GM21723 (cell line): ENCODE results near the gene PHF13.
"Not testable (repeated sequence)": the region's sequence is repeated elsewhere in the genome, so short reads cannot be mapped to it uniquely, and the experiment has no call there.

Source experiments
- ATAC-seq: cut with Tn5 transposase; IDR thresholded peaks from one replicate; pipeline ENCODE4 v1.9.1; 2021; ENCODE audit warnings: mild to moderate bottlenecking, moderate library complexity; ENCODE audit not compliant: unreplicated experiment

PHF13 gene

DNA sequence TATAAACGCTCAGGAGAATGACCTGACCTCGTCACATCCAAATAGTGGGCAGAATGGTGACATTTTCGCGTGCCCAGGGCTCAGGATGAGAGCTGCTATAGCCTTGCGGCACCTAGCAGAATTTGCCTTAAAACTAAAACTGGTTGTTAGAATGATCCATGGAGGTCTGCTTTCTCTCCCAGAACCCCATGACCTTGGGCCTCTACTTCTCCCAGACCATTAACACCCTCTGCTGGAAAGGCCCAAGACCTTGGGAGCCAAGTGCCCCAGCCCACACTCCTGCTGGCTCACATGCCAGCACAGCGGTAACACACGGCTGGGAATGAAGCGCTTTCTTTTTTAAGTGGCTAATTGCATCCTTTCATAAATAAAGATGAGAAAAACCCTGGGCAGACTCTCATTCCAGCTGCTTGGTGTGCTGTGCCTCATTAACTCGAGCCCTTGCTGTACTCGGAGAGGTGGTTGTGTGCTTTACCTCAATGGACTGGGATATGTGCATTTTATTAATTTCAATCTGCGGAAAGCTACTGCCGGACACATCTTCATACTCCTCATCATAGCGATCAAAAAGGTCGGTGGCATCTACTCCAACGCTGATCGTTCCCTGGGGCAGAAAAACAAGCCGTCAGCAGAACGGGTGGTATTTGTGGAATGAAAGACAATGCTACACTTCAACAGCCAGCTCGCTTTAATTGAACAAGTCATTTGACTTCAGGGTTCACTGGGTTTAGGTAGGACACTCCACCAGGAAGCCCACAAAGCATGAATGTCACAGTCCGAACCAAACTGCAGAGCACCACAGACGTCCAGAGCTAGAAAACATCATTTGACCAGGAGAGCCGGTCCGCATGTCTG is 40.1 kb downstream of the PHF13 start:
- ATAC-seq = no peak

- ATAC-seq = no peak
Measured at GRCh38 chr1:6657138-6657537, 43.6 kb downstream of the PHF13 start.

GRCh38 chr1:6658359-6659060 is 45.0 kb downstream of the PHF13 start:
- no peak for ATAC-seq

DNA sequence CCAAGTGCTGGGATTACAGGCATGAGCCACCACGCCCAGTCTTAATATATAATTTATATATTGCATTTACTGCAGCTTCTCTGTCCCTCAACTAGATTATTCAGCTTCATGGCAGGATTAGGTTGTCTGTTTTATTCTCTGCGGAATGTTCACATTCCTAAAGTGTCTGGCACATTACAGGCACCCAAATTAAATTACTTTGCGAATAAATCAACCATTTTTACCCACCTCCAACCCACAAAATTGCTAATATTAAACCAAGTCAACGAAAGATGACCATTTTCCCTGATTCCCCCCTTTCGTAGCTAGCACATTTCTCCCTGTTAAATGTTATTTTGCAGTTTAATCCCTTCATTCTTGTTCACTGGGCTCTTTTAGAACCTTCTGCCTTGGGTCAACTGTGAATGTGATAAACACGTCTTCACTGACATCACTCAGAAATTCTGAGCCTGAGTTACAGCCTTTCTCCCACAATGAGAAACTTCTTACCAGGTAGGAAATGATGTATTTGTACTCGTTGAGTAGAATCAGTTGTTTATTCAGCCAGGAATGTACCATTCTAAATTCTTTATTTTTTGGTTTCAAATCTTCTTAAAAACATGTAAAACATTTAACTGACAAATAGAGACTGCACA is 47.0 kb downstream of the PHF13 start:
- ATAC-seq = no peak

DNA sequence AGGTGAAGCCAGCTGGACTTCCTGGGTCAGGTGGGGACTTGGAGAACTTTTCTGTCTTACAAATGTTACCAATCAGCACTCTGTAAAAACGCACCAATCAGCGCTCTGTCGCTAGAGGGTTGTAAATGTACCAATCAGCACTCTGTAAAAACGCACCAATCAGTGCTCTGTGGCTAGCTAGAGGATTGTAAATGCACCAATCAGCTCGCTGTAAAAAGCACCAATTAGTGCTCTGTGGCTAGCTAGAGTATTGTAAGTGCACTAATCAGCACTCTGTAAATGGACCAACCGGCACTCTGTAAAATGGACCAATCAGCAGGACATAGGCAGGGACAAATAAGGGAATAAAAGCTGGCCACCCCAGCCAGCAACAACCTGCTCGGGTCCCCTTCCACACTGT is 48.9 kb downstream of the PHF13 start:
- not testable (repeated sequence) for ATAC-seq

GRCh38 chr1:6666696-6667095 is 53.2 kb downstream of the PHF13 start:
- ATAC-seq = no peak

DNA sequence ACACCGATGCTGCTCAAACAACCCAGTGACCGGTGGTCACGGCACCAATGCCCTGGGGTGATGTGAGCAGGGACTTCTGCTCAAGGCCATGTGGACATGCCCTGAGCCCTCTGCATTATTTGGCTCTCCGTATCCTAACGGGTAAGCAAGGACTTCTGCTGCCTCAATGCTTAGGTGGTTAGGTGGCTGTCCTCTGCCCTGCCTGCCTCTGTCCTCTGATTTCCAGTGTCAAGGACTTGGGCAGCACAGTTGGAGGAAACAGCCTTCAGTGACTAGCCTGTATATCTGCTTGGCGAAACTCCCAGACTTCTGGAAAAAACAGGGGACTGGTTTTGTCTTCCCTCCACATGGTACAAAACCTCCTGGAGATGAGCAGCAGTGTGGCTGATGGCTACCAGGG is 53.6 kb downstream of the PHF13 start:
- ATAC-seq = no peak

GRCh38 chr1:6668503-6668902 is 55.0 kb downstream of the PHF13 start:
- no peak for ATAC-seq

- ATAC-seq = no peak
Measured at GRCh38 chr1:6672558-6672957, 59.0 kb downstream of the PHF13 start.
